ENCODE measurements around the gene ADAMTS9. TPM values are rescaled to one million over a fixed set of nuclear protein-coding genes. Genes with fewer than 3 reads are reported as not detected.

Gene ADAMTS9
- total and polyA plus RNA-seq, 4 donors = 1.2 to 13.8 (median 7.4) TPM

DNA sequence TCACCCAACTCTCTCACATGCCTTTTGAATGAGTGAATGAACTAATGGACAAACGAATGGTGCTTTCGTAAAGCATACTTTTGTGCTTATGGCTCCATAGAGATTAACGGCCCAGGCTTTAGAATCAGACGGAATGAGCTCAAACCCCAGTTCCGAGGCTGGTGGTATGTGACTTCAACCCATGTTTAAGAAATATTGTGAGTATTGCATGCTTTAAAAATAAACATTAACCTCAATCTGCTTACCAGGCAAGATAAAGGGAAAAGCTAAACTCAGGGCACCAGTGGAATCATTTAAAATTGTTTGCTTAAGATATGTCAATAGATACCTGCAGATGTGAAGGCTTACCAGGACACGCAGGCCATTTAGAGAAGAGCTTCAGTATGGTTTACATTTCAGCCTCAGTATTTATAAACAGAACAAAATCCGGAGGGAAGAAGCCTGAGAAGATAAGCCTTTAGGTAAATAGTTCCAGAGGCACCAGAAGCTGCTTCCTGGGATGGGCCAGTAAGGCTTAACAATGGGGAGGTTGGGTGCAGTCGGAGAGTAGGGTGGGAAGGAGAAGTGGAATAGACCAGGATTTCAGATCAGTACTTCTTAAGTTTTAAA lies 186.4 kb downstream of the ADAMTS9 start:
- H3K4me3 ChIP-seq (ENCODE audit: low read depth in 1 of 3, low read length in 3 of 3) = no peak overlapping the region
- H3K27me3 ChIP-seq (ENCODE audit: control insufficient read depth in 4 of 4, insufficient read depth in 4 of 4, low read length in 3 of 4) = no peaks in the 10 kb centered on the region
- no peaks in the 10 kb centered on the region for H3K9me3 ChIP-seq (ENCODE audit: control insufficient read depth in 4 of 4, low read length in 3 of 4)
- H3K36me3 ChIP-seq (ENCODE audit: control insufficient read depth in 4 of 4, insufficient read depth in 3 of 4, low read depth in 1 of 4, low read length in 3 of 4) = no peaks in the 10 kb centered on the region
- 46% methylated on average over 8 of the region's 8 CpGs for WGBS
- H3K9ac ChIP-seq (ENCODE audit: low read depth in 1 of 2, low read length in 2 of 2) = no peak overlapping the region
- H3K4me1 ChIP-seq (ENCODE audit: control insufficient read depth in 4 of 4, insufficient read depth in 4 of 4, low read length in 3 of 4) = no peaks in the 10 kb centered on the region
- no peak for TF ChIP-seq SP1 (IDR thresholded peaks at IDR 0.05)
- no peak for TF ChIP-seq RXRA (IDR thresholded peaks at IDR 0.05)
- no peak for TF ChIP-seq EGR1 (IDR thresholded peaks at IDR 0.05; ENCODE audit: low read depth in 2 of 2)
- TF ChIP-seq FOXA2 (IDR thresholded peaks at IDR 0.05) = no peak
- TF ChIP-seq, protein P1, sequence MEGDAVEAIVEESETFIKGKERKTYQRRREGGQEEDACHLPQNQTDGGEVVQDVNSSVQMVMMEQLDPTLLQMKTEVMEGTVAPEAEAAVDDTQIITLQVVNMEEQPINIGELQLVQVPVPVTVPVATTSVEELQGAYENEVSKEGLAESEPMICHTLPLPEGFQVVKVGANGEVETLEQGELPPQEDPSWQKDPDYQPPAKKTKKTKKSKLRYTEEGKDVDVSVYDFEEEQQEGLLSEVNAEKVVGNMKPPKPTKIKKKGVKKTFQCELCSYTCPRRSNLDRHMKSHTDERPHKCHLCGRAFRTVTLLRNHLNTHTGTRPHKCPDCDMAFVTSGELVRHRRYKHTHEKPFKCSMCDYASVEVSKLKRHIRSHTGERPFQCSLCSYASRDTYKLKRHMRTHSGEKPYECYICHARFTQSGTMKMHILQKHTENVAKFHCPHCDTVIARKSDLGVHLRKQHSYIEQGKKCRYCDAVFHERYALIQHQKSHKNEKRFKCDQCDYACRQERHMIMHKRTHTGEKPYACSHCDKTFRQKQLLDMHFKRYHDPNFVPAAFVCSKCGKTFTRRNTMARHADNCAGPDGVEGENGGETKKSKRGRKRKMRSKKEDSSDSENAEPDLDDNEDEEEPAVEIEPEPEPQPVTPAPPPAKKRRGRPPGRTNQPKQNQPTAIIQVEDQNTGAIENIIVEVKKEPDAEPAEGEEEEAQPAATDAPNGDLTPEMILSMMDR (IDR thresholded peaks at IDR 0.05; ENCODE audit: low read depth, low read length, missing input control) = no peak
- no peak for TF ChIP-seq FOXA1 (IDR thresholded peaks at IDR 0.05)
- no peak for TF ChIP-seq HNF4G (IDR thresholded peaks at IDR 0.05)
- DNase-seq (ENCODE audit: low spot score) = no peak
- H3K27ac ChIP-seq (ENCODE audit: low read depth in 1 of 2, low read length in 2 of 2) = no peak overlapping the region

GRCh38 chr3:64496786-64497490 lies 190.9 kb downstream of the ADAMTS9 start:
- Histone ChIP-seq H3K9ac (ENCODE audit: low read depth in 1 of 2, low read length in 2 of 2) (no peak overlapping the region), H3K9me3 (ENCODE audit: control insufficient read depth in 4 of 4, low read length in 3 of 4) (no peaks in the 10 kb centered on the region), H3K4me1 (ENCODE audit: control insufficient read depth in 4 of 4, insufficient read depth in 4 of 4, low read length in 3 of 4) (no peaks in the 10 kb centered on the region), H3K27me3 (ENCODE audit: control insufficient read depth in 4 of 4, insufficient read depth in 4 of 4, low read length in 3 of 4) (no peaks in the 10 kb centered on the region), H3K36me3 (ENCODE audit: control insufficient read depth in 4 of 4, insufficient read depth in 3 of 4, low read depth in 1 of 4, low read length in 3 of 4) (no peaks in the 10 kb centered on the region), H3K27ac (ENCODE audit: low read depth in 1 of 2, low read length in 2 of 2) (no peak overlapping the region), H3K4me3 (ENCODE audit: low read depth in 1 of 3, low read length in 3 of 3) (no peak overlapping the region)
- DNase-seq (ENCODE audit: low spot score) = no peak
- 95% methylated on average over 5 of the region's 5 CpGs for WGBS
- TF ChIP-seq RAD21 (IDR thresholded peaks at IDR 0.05) (no peak), HNF4G (IDR thresholded peaks at IDR 0.05) (no peak), EGR1 (IDR thresholded peaks at IDR 0.05; ENCODE audit: low read depth in 2 of 2) (no peak), GABPA (IDR thresholded peaks at IDR 0.05 in 1 of 2, conservative IDR thresholded peaks at IDR 0.05 in 1 of 2) (no peak), HNF4A (conservative IDR thresholded peaks at IDR 0.05) (no peak), RXRA (IDR thresholded peaks at IDR 0.05) (no peak), NR2F2 (IDR thresholded peaks at IDR 0.05) (no peak), TAF1 (conservative IDR thresholded peaks at IDR 0.05) (no peak), YY1 (IDR thresholded peaks at IDR 0.05) (no peak), FOXA2 (IDR thresholded peaks at IDR 0.05) (no peak), SP1 (IDR thresholded peaks at IDR 0.05) (no peak)
- TF ChIP-seq, protein P1 (IDR thresholded peaks at IDR 0.05; ENCODE audit: low read depth, low read length, missing input control) = no peak
- TF ChIP-seq, protein P2, sequence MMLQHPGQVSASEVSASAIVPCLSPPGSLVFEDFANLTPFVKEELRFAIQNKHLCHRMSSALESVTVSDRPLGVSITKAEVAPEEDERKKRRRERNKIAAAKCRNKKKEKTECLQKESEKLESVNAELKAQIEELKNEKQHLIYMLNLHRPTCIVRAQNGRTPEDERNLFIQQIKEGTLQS (IDR thresholded peaks at IDR 0.05) = no peak
- TF ChIP-seq, protein P3, sequence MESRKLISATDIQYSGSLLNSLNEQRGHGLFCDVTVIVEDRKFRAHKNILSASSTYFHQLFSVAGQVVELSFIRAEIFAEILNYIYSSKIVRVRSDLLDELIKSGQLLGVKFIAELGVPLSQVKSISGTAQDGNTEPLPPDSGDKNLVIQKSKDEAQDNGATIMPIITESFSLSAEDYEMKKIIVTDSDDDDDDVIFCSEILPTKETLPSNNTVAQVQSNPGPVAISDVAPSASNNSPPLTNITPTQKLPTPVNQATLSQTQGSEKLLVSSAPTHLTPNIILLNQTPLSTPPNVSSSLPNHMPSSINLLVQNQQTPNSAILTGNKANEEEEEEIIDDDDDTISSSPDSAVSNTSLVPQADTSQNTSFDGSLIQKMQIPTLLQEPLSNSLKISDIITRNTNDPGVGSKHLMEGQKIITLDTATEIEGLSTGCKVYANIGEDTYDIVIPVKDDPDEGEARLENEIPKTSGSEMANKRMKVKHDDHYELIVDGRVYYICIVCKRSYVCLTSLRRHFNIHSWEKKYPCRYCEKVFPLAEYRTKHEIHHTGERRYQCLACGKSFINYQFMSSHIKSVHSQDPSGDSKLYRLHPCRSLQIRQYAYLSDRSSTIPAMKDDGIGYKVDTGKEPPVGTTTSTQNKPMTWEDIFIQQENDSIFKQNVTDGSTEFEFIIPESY (IDR thresholded peaks at IDR 0.05) = no peak
- TF ChIP-seq, protein P4, sequence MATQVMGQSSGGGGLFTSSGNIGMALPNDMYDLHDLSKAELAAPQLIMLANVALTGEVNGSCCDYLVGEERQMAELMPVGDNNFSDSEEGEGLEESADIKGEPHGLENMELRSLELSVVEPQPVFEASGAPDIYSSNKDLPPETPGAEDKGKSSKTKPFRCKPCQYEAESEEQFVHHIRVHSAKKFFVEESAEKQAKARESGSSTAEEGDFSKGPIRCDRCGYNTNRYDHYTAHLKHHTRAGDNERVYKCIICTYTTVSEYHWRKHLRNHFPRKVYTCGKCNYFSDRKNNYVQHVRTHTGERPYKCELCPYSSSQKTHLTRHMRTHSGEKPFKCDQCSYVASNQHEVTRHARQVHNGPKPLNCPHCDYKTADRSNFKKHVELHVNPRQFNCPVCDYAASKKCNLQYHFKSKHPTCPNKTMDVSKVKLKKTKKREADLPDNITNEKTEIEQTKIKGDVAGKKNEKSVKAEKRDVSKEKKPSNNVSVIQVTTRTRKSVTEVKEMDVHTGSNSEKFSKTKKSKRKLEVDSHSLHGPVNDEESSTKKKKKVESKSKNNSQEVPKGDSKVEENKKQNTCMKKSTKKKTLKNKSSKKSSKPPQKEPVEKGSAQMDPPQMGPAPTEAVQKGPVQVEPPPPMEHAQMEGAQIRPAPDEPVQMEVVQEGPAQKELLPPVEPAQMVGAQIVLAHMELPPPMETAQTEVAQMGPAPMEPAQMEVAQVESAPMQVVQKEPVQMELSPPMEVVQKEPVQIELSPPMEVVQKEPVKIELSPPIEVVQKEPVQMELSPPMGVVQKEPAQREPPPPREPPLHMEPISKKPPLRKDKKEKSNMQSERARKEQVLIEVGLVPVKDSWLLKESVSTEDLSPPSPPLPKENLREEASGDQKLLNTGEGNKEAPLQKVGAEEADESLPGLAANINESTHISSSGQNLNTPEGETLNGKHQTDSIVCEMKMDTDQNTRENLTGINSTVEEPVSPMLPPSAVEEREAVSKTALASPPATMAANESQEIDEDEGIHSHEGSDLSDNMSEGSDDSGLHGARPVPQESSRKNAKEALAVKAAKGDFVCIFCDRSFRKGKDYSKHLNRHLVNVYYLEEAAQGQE (IDR thresholded peaks at IDR 0.05) = no peak
- TF ChIP-seq, protein P5, sequence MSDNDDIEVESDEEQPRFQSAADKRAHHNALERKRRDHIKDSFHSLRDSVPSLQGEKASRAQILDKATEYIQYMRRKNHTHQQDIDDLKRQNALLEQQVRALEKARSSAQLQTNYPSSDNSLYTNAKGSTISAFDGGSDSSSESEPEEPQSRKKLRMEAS (IDR thresholded peaks at IDR 0.05) = no peak

Measured in liver (tissue), 9 donors.